CD4-positive, alpha-beta memory T cell (primary cell): ENCODE results near the gene RNF41. TPM values are rescaled to one million over a fixed set of nuclear protein-coding genes. Genes with fewer than 3 reads are reported as not detected.

Experiments used
- CTCF ChIA-PET: fragments of 350-600 bp; sonication (Branson Sonifier 250); formaldehyde crosslinking; loops from one replicate; lab custom pipeline; 2021; ENCODE audit warnings: inconsistent platforms; ENCODE audit not compliant: partially characterized antibody; lab: Charles Lee
- POLR2A ChIA-PET: fragments of 350-600 bp; sonication (Branson Sonifier 250); formaldehyde crosslinking; loops from one replicate; lab custom pipeline; 2021; ENCODE audit not compliant: partially characterized antibody; lab: Charles Lee
- DNase-seq, 5 donors: peaks; one replicate each; pipeline versions ENCODE4 v3.0.0 to v3.0.0-alpha.2; 2020 to 2022; ENCODE audit warnings: mixed read lengths in 1 of 5
- H3K27ac ChIP-seq: one replicate; pipeline ENCODE4 v1.7.0; 2013; ENCODE audit warnings: low read depth, low read length
- H3K27me3 ChIP-seq: 2 replicates; pipeline ENCODE4 v1.7.0; 2013; ENCODE audit warnings: mild to moderate bottlenecking, low read length, moderate library complexity; ENCODE audit not compliant: insufficient read depth
- H3K36me3 ChIP-seq: 2 replicates; pipeline ENCODE4 v1.7.0; 2013; ENCODE audit warnings: mild to moderate bottlenecking, low read length, moderate library complexity; ENCODE audit not compliant: insufficient read depth
- H3K4me1 ChIP-seq: 2 replicates; pipeline ENCODE4 v1.7.0; 2013; ENCODE audit warnings: mild to moderate bottlenecking, low read length, moderate library complexity; ENCODE audit not compliant: insufficient read depth
- H3K4me3 ChIP-seq, 2 donors: one replicate each; pipeline ENCODE4 v1.7.0; 2013; ENCODE audit warnings: low read length in 2 of 2, mild to moderate bottlenecking in 1 of 2
- H3K9me3 ChIP-seq, 2 donors: one replicate each; pipeline ENCODE4 v1.7.0; 2013; ENCODE audit warnings: low read length in 2 of 2, control low read depth in 1 of 2; ENCODE audit not compliant: control insufficient read depth in 1 of 2
- H3K27ac Mint-ChIP-seq, 7 donors: one replicate each; pipeline ENCODE4 v1.8.0; 2020 to 2021; ENCODE audit warnings: mixed read lengths in 7 of 7, mild to moderate bottlenecking in 6 of 7, inconsistent platforms in 3 of 7, moderate library complexity in 3 of 7
- H3K27me3 Mint-ChIP-seq, 2 donors: one replicate each; pipeline ENCODE4 v1.8.0; 2020 to 2021; ENCODE audit warnings: mixed read lengths in 2 of 2
- H3K36me3 Mint-ChIP-seq, 2 donors: one replicate each; pipeline ENCODE4 v1.8.0; 2020 to 2021; ENCODE audit warnings: mixed read lengths in 2 of 2, inconsistent platforms in 1 of 2, mild to moderate bottlenecking in 1 of 2
- H3K4me1 Mint-ChIP-seq, 4 donors: one replicate each; pipeline ENCODE4 v1.8.0; 2020 to 2021; ENCODE audit warnings: mixed read lengths in 4 of 4, mild to moderate bottlenecking in 1 of 4
- H3K4me3 Mint-ChIP-seq, 8 donors: one replicate each; pipeline ENCODE4 v1.8.0; 2020 to 2021; ENCODE audit warnings: mixed read lengths in 8 of 8, mild to moderate bottlenecking in 7 of 8, moderate library complexity in 6 of 8, inconsistent platforms in 3 of 8
- H3K9me3 Mint-ChIP-seq, 8 donors: one replicate each; pipeline ENCODE4 v1.8.0; 2020 to 2021; ENCODE audit warnings: mixed read lengths in 8 of 8, mild to moderate bottlenecking in 5 of 8, inconsistent platforms in 3 of 8, moderate library complexity in 1 of 8
- intact Hi-C: fragments of 100-400 bp; cut with micrococcal nuclease; formaldehyde crosslinking; loops from one replicate; pipeline ENCODE4 v1.15.1; 2023
- polyA plus RNA-seq, 2 donors: library from polyadenylated mRNA; unstranded; fragments of 300-500 nt; fragmentation: Illumina TruSeq; gene quantifications; one replicate each; pipeline ENCODE4 v1.2.3, GENCODE V29; 2021
- total RNA-seq, 2 experiments: library from RNA; stranded (reverse); gene quantifications; one replicate each; pipeline ENCODE4 v1.2.3, GENCODE V29; 2021

RNF41 gene
- total and polyA plus RNA-seq, 4 experiments from 2014 or later = 33.2 to 46.7 (median 41.5) TPM

DNA sequence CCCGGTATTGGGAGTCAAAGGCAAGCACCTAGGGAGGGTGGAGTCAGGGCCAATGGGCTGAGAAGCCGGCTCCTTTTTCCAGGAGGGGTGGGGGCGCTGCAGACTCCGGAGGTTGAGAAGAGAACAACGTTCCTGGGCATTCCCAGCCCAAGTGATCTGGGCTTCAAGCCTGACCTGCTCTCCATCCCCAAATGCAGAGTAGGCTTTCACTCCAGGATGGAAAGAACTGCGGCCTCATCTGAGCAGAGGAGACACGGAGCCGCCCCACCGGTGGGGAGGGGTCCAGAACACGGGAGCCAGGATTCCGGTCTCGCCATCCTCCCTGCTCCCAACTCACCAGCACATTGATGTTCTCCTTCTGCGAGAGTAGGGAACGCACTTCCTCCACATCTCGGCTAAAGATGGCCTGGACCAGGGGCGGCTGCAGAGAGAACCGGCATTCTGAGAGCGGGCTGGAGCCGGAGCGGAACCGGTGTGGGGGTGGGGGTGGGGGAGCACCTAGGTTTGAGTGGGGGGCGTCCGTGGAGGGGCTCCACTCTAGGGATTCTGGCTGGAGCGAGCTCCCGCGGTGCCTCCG, 35.9 kb upstream of the RNF41 start:
- peak overlapping the region in 6 of 7 donors; percentile 59 to 81 (median 76) for H3K27ac Mint-ChIP-seq
- ChIA-PET POLR2A (interaction anchor here (0.6 to 5.1 kb wide), 27 partner anchors 8 to 855 kb away, joined by 3 to 38 read pairs (median 4); partner anchors contain the start of genes CNPY2, COQ10A, CS and ESYT1), CTCF (interaction anchor here (0.7 to 5.5 kb wide), 13 partner anchors 10 to 206 kb away, joined by 3 to 36 read pairs (median 7); partner anchors contain the start of genes COQ10A, RNF41, SMARCC2 and TIMELESS)
- Histone ChIP-seq H3K27me3 (no peaks in the 10 kb centered on the region), H3K36me3 (peaks cover 30% of the 10 kb centered on the region), H3K4me1 (peaks cover 21% of the 10 kb centered on the region), H3K9me3 (no peaks in the 10 kb centered on the region), H3K4me3 (peak overlapping the region; percentile 8 to 85), H3K27ac (peak overlapping the region; percentile 81)
- intact Hi-C loops = loop anchor here (1.0 kb wide), 5 partner anchors 9 to 207 kb away; partner anchors contain the start of genes COQ10A and CS
- peaks cover 13 to 31% (median 19%) of the 10 kb centered on the region in 4 donors for H3K4me1 Mint-ChIP-seq
- no peaks in the 10 kb centered on the region for H3K27me3 Mint-ChIP-seq
- DNase-seq = no peak
- H3K36me3 Mint-ChIP-seq = peaks cover 26 to 35% of the 10 kb centered on the region in 2 donors
- H3K4me3 Mint-ChIP-seq = peak overlapping the region; percentile 81 to 86 (median 83)
- no peaks in the 10 kb centered on the region for H3K9me3 Mint-ChIP-seq

DNA sequence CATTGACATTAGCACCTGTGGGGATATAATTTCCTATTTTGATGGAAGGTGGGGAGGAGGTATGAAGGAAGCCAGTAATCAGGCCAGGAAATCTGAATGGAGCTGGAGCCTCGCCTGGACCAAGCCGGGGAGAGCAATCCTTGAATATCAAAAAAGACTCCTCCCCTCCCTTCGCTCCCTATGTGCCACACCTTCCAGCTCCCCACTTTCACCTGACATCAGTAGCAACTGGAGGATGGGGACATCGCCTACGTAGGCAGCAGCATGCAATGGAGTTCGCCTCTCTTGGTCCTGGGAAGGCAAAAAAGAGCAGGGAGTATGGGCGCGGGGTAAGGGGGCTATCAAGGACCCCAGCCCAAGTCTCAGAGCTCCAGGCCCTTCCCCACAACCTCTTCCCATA, 35.3 kb upstream of the RNF41 start:
- Mint-ChIP-seq H3K27ac (peak overlapping the region; percentile 48 to 83 (median 79)), H3K27me3 (no peaks in the 10 kb centered on the region), H3K4me1 (peaks cover 13 to 31% (median 19%) of the 10 kb centered on the region in 4 donors), H3K9me3 (no peaks in the 10 kb centered on the region), H3K36me3 (peaks cover 31 to 41% of the 10 kb centered on the region in 2 donors), H3K4me3 (peak overlapping the region; percentile 81 to 86 (median 83))
- Histone ChIP-seq H3K4me3 (peak overlapping the region; percentile 8 to 85), H3K27me3 (no peaks in the 10 kb centered on the region), H3K36me3 (peaks cover 35% of the 10 kb centered on the region), H3K9me3 (no peaks in the 10 kb centered on the region), H3K27ac (peak overlapping the region; percentile 81), H3K4me1 (peaks cover 21% of the 10 kb centered on the region)
- intact Hi-C loops = no loop called here
- DNase-seq = no peak
- POLR2A ChIA-PET = interaction anchor here (0.6 to 5.1 kb wide), 13 partner anchors 10 to 855 kb away, joined by 3 to 38 read pairs (median 6); partner anchors contain the start of genes CNPY2, COQ10A, IL23A and ORMDL2
- CTCF ChIA-PET = interaction anchor here (1.3 to 5.5 kb wide), 4 partner anchors 11 to 207 kb away, joined by 6 to 36 read pairs (median 14); partner anchors contain the start of genes COQ10A, SMARCC2 and ZC3H10

DNA sequence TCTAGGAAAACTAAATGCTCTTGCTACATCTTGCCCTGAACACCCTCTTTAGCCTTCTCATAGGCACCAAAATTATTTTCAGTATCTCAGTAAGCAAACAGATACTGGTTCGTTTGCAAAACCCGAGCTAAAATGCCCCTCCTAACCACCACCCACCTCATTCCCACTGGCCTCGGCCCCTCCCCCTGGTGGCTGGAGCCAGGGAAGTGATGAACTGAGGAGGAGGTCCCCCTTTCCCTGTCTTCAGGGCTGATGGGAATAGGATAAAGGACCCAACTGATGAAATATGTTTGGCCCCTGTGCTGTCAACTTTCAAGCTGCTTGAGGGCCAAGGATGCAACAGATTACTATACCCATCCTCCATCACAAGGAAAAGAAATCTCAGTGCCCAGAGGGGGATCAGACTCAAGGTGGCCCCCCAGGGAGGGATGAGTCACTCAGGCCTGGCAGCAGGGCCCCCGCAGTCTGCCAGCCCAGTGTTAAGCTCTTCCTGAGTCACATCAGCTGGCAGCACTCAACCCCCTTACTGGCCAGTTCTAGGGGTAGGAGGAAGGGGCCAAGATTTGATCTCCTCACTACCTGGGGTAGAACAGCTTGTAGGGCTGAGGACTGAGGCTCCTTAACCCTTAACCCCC, 34.7 kb upstream of the RNF41 start:
- Histone ChIP-seq H3K9me3 (no peaks in the 10 kb centered on the region), H3K27me3 (no peaks in the 10 kb centered on the region), H3K27ac (peak overlapping the region; percentile 81), H3K36me3 (peaks cover 41% of the 10 kb centered on the region), H3K4me1 (peaks cover 21% of the 10 kb centered on the region), H3K4me3 (no peak overlapping the region)
- no peaks in the 10 kb centered on the region for H3K27me3 Mint-ChIP-seq
- H3K4me1 Mint-ChIP-seq = peaks cover 13 to 31% (median 18%) of the 10 kb centered on the region in 4 donors
- H3K4me3 Mint-ChIP-seq = peak overlapping the region; percentile 81 to 86 (median 83)
- peaks cover 35 to 47% of the 10 kb centered on the region in 2 donors for H3K36me3 Mint-ChIP-seq
- CTCF ChIA-PET = interaction anchor here (1.3 to 5.5 kb wide), 5 partner anchors 11 to 208 kb away, joined by 3 to 36 read pairs (median 10); partner anchors contain the start of genes COQ10A, RNF41, SMARCC2 and ZC3H10
- no peak for DNase-seq
- peak overlapping the region in 5 of 7 donors; percentile 32 to 83 (median 59) for H3K27ac Mint-ChIP-seq
- intact Hi-C loops = no loop called here
- no peaks in the 10 kb centered on the region for H3K9me3 Mint-ChIP-seq
- POLR2A ChIA-PET = interaction anchor here (0.6 to 5.1 kb wide), 11 partner anchors 11 to 856 kb away, joined by 3 to 38 read pairs (median 4); partner anchors contain the start of genes CNPY2, COQ10A, ORMDL2 and RNF41

DNA sequence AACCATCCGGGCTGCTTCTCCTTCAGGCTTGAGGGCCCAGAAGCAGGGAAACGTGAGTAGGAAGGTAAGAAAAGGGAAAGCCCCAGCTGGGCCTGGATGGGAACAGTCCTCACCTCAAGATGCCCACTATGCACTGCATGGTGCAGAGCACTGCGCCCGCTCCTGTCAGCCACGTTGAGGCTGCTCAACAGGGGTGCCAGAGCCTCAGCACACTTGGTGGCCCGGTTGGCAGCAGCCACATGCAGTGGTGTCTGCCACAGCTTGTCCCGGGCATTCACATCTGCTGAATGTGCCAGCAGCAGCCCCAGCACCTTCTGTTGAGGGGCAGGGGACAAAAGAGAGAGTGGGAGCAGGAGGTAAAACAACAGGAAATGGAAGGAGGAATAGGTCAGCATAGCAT, 33.9 kb upstream of the RNF41 start:
- Mint-ChIP-seq H3K27me3 (no peaks in the 10 kb centered on the region), H3K36me3 (peaks cover 35 to 50% of the 10 kb centered on the region in 2 donors), H3K4me1 (peaks cover 13 to 27% (median 18%) of the 10 kb centered on the region in 4 donors), H3K4me3 (peak overlapping the region in 2 of 8 donors; percentile 1 to 44), H3K9me3 (no peaks in the 10 kb centered on the region), H3K27ac (peak overlapping the region in 2 of 7 donors; percentile 32 to 37)
- H3K9me3 ChIP-seq = no peaks in the 10 kb centered on the region
- H3K4me3 ChIP-seq = no peak overlapping the region
- CTCF ChIA-PET = interaction anchor here (1.6 to 5.5 kb wide), 2 partner anchors 12 to 34 kb away, joined by 3 to 36 read pairs; partner anchors contain the start of genes COQ10A and RNF41
- intact Hi-C loops = no loop called here
- H3K36me3 ChIP-seq = peaks cover 41% of the 10 kb centered on the region
- POLR2A ChIA-PET = interaction anchor here (1.0 to 5.1 kb wide), 4 partner anchors 12 to 61 kb away, joined by 3 to 30 read pairs (median 6); partner anchors contain the start of genes CNPY2 and RNF41
- H3K27me3 ChIP-seq = no peaks in the 10 kb centered on the region
- H3K27ac ChIP-seq = no peak overlapping the region
- no peak for DNase-seq
- peaks cover 21% of the 10 kb centered on the region for H3K4me1 ChIP-seq

DNA sequence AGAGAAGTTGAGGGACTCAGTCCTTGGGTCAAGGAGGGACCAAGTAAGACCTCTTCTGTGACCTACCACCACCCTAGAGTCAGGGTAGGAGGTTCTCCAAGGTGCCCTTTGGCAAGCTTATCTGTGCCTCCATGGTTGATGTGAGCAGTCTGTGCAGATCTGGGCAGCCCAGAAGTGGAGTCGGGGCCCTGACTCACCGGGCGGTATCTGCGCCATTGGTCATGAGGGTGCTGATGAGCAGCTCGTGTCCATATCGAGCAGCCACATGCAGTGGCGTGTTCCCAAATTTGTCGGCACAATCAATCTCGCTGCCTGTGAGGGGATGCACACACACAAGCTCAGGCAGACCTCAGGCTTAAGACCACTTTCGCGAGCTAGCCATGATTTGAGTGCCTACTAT, 31.4 kb upstream of the RNF41 start:
- Histone ChIP-seq H3K4me1 (peaks cover 17% of the 10 kb centered on the region), H3K27me3 (no peaks in the 10 kb centered on the region), H3K4me3 (no peak overlapping the region), H3K27ac (no peak overlapping the region), H3K36me3 (peaks cover 56% of the 10 kb centered on the region), H3K9me3 (no peaks in the 10 kb centered on the region)
- Mint-ChIP-seq H3K4me3 (no peak overlapping the region), H3K27me3 (no peaks in the 10 kb centered on the region), H3K9me3 (no peaks in the 10 kb centered on the region), H3K36me3 (peaks cover 40 to 56% of the 10 kb centered on the region in 2 donors), H3K27ac (no peak overlapping the region), H3K4me1 (peaks cover 8 to 16% (median 13%) of the 10 kb centered on the region in 4 donors)
- ChIA-PET CTCF (interaction anchor here (1.1 kb wide), 1 partner anchor 13 kb away, joined by 3 read pairs; the partner anchor contains the start of gene COQ10A), POLR2A (interaction anchor here (0.9 to 1.1 kb wide), 2 partner anchors 32 to 133 kb away, joined by 3 read pairs; partner anchors contain the start of gene RNF41)
- no peak for DNase-seq
- intact Hi-C loops = no loop called here

DNA sequence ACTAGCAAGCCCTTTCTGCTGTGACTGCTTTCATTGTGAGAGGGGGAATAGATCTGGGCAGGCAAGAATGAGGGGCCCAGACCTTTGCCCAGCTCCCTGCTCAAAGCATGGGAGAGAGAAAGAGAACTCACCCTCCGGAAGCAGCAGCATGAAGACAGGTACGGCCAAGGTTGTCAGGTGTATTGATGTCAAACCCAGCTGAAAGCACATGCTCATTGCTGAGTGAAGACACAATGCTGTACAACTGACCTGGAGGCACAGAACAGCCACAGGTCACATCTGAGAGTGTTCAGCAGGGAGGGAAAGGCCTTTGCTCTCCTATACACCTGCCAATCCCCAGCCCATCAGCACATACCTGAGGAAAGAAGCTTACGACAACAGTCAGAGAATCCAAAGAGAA, 30.9 kb upstream of the RNF41 start:
- Mint-ChIP-seq H3K27ac (peak overlapping the region in 1 of 7 donors; percentile 42), H3K36me3 (peaks cover 42 to 59% of the 10 kb centered on the region in 2 donors), H3K9me3 (no peaks in the 10 kb centered on the region), H3K4me1 (peaks cover 8 to 15% (median 13%) of the 10 kb centered on the region in 4 donors), H3K27me3 (no peaks in the 10 kb centered on the region), H3K4me3 (no peak overlapping the region)
- DNase-seq = no peak
- H3K36me3 ChIP-seq = peaks cover 61% of the 10 kb centered on the region
- POLR2A ChIA-PET = interaction anchor here (0.9 kb wide), 1 partner anchor 31 kb away, joined by 3 read pairs; the partner anchor contains the start of gene RNF41
- H3K27ac ChIP-seq = no peak overlapping the region
- no peaks in the 10 kb centered on the region for H3K27me3 ChIP-seq
- CTCF ChIA-PET = interaction anchor here (1.1 kb wide), 1 partner anchor 14 kb away, joined by 3 read pairs; the partner anchor contains the start of gene COQ10A
- H3K4me1 ChIP-seq = peaks cover 17% of the 10 kb centered on the region
- intact Hi-C loops = no loop called here
- no peak overlapping the region for H3K4me3 ChIP-seq
- no peaks in the 10 kb centered on the region for H3K9me3 ChIP-seq
